GM12878 (cell line): ENCODE measurements around the gene DDX24. TPM values are rescaled to one million over a fixed set of nuclear protein-coding genes. Genes with fewer than 3 reads are reported as not detected.
A peak's percentile ranks its signal among the peaks of the same experiment; 100 is the strongest.

Source experiments
- ATAC-seq: fragments of 200-7000 bp; cut with Tn5 transposase; 3 replicates; pipeline ENCODE4 v1.9.1; 2020; ENCODE audit warnings: mild to moderate bottlenecking, moderate library complexity
- BruUV-seq: library from RNA; stranded (reverse); fragments of 400-500 nt; replicated peaks from 2 replicates; lab custom pipeline; 2021; lab: Mats Ljungman, UMichigan
- CTCF ChIA-PET: fragments of 300-600 bp; sonication (Branson Sonifier 250); formaldehyde crosslinking; extraction: SDS; loops from one replicate; lab custom pipeline; 2021; ENCODE audit warnings: inconsistent platforms; lab: Yijun Ruan, JAX
- POLR2A ChIA-PET: fragments of 350-600 bp; formaldehyde crosslinking; extraction: SDS; loops from one replicate; lab custom pipeline; 2021; ENCODE audit warnings: inconsistent platforms; lab: Charles Lee
- RAD21 ChIA-PET: fragments of 300-600 bp; sonication (Branson Sonifier 250); formaldehyde crosslinking; loops from one replicate; lab custom pipeline; 2023; ENCODE audit warnings: antibody characterized with exemption; ENCODE audit not compliant: unreplicated experiment; lab: Charles Lee
- SMC1A ChIA-PET: fragments of 300-600 bp; sonication (Branson Sonifier 250); formaldehyde crosslinking; loops from one replicate; lab custom pipeline; 2023; ENCODE audit not compliant: unreplicated experiment, uncharacterized antibody; lab: Charles Lee
- DNase-seq: peaks from one replicate; pipeline ENCODE4 v3.0.0-alpha.2; 2011; ENCODE audit warnings: low read depth, low spot score
- FAIRE-seq: peaks from 3 replicates; lab custom pipeline; 2011; peaks lifted over from hg19 to GRCh38; lab: Jason Lieb, UNC
- H2AFZ ChIP-seq: 2 replicates; pipeline ENCODE4 v1.6.0; 2011; ENCODE audit warnings: low read depth, low read length, control low read depth; ENCODE audit not compliant: control insufficient read depth
- H3K27ac ChIP-seq: 2 replicates; pipeline ENCODE4 v1.5.1; 2011; ENCODE audit warnings: control low read depth; ENCODE audit not compliant: control insufficient read depth, insufficient read depth
- H3K27me3 ChIP-seq, 2 experiments: replicated peaks in 1 of 2; 2 replicates each; pipeline versions ENCODE4 v1.6.0 to v1.6.1; 2011; ENCODE audit warnings: low read length in 1 of 2; ENCODE audit not compliant: control insufficient read depth in 2 of 2, insufficient read depth in 2 of 2
- H3K36me3 ChIP-seq, 2 experiments: 2 replicates each; pipeline ENCODE4 v1.5.1; 2011; ENCODE audit warnings: low read length in 1 of 2; ENCODE audit not compliant: control insufficient read depth in 2 of 2, insufficient read depth in 2 of 2
- H3K4me1 ChIP-seq: 2 replicates; pipeline ENCODE4 v1.6.1; 2011; ENCODE audit warnings: mild to moderate bottlenecking, low read length, moderate library complexity, mixed read lengths; ENCODE audit not compliant: control insufficient read depth, insufficient read depth
- H3K4me2 ChIP-seq: 2 replicates; pipeline ENCODE4 v1.6.0; 2011; ENCODE audit warnings: control low read depth; ENCODE audit not compliant: control insufficient read depth, insufficient read depth
- H3K4me3 ChIP-seq: fragments of 200-600 bp; sonication (generic); 2 replicates; pipeline ENCODE4 v1.5.1; 2016
- H3K79me2 ChIP-seq: 2 replicates; pipeline ENCODE4 v1.6.0; 2011; ENCODE audit warnings: low read length; ENCODE audit not compliant: control insufficient read depth, insufficient read depth
- H3K9ac ChIP-seq: 2 replicates; pipeline ENCODE4 v1.8.0; 2011; ENCODE audit warnings: low read length, control low read depth, mixed read lengths; ENCODE audit not compliant: control insufficient read depth, insufficient read depth
- H3K9me3 ChIP-seq: replicated peaks from 3 replicates; pipeline ENCODE4 v1.5.1; 2011; ENCODE audit warnings: mild to moderate bottlenecking, low read length; ENCODE audit not compliant: control insufficient read depth, insufficient read depth
- H4K20me1 ChIP-seq: 2 replicates; pipeline ENCODE4 v1.6.0; 2011; ENCODE audit not compliant: control insufficient read depth, insufficient read depth
- WGBS: methylation state at CpG from one replicate; pipeline ENCODE4 v1.1.6; 2016; ENCODE audit warnings: low lambda C conversion rate; ENCODE audit not compliant: insufficient replicate concordance, insufficient coverage; ENCODE audit errors: missing lambda C conversion rate; 5-methylcytosine and 5-hydroxymethylcytosine counted together
- in situ Hi-C: fragments of 300-500 bp; cut with MboI; formaldehyde crosslinking; loops from 9 replicates; pipeline ENCODE4 v1.14.3; 2018; ENCODE audit warnings: mixed read lengths
- intact Hi-C: fragments of 100-400 bp; cut with micrococcal nuclease; formaldehyde crosslinking; loops from one replicate; pipeline ENCODE4 v1.14.2; 2022; ENCODE audit not compliant: unreplicated experiment
- polyA plus RNA-seq, 11 experiments: library from polyadenylated mRNA; depleted of rRNA in 4 of 11; unstranded in 6 of 11; stranded (reverse) in 5 of 11; fragments of >200 nt; fragmentation: Nextera tagmentation in 4 of 11; fragmentation: Illumina TruSeq in 1 of 11; extraction: Ambion mirVana in 4 of 11; extraction: Trizol in 1 of 11; gene quantifications; 1 replicate in 1 of 11; 2 replicates in 10 of 11; pipeline versions ENCODE4 v1.2.1 to v1.2.3, GENCODE V29; 2011 to 2016; ENCODE audit warnings: inconsistent platforms in 2 of 11, missing spikeins in 2 of 11, low read depth in 1 of 11
- total RNA-seq, 4 experiments: library from RNA; depleted of rRNA in 3 of 4; stranded (reverse); fragments of >200 nt in 3 of 4; fragmentation: Illumina TruSeq in 1 of 4; extraction: Trizol in 1 of 4; gene quantifications; 2 replicates each; pipeline versions ENCODE4 v1.2.1 to v1.2.3, GENCODE V29; 2013 to 2021
- TF ChIP-seq, protein P1 (sequence below): fragments of 450-650 bp; IDR thresholded peaks from 2 replicates; pipeline ENCODE4 v1.6.1; 2016; ENCODE audit warnings: mild to moderate bottlenecking
- TF ChIP-seq, protein P2 (sequence below): fragments of 450-650 bp; IDR thresholded peaks from 2 replicates; pipeline ENCODE4 v1.6.1; 2016; ENCODE audit warnings: mild to moderate bottlenecking, moderate library complexity, borderline replicate concordance
- TF ChIP-seq, protein P3 (sequence below): fragments of 450-650 bp; IDR thresholded peaks from 2 replicates; pipeline ENCODE4 v1.6.1; 2016; ENCODE audit warnings: mild to moderate bottlenecking

Gene DDX24
- total and polyA plus RNA-seq, 10 of the 15 experiments (the other 5 are each of a cell fraction or from before 2014, with no cell fraction given) = 137 to 266 (median 184) TPM

DNA sequence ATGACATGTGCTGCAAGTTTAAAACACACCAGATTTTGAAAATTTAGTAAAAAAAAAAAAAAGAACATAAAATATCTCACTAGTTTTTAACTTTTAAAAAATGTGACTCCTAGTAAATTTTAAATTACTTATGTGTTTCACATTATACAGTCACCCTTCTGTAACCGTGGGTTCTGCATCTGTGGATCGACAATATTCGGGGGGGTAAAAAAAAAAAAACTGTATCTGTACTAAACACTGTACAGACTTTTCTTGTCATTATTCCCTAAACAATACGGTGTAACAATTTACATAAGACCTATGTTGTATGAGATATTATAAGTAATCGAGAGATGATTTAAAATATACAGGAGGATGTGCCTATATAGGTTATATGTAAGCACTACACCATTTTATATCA is 3.2 kb downstream of the DDX24 start:
- DNase-seq (no peak), FAIRE-seq (no peak), ATAC-seq (no peak)
- 97% methylated on average over 5 of the region's 5 CpGs for WGBS
- no peak overlapping the region for H3K27ac ChIP-seq
- H3K9me3 ChIP-seq = peaks cover 22% of the 10 kb centered on the region
- ChIA-PET RAD21 (no interaction called here), POLR2A (no interaction called here), SMC1A (no interaction called here), CTCF (interaction anchor here (0.9 to 1.2 kb wide), 3 partner anchors 25 to 58 kb away, joined by 3 to 6 read pairs (median 6); no protein-coding TSS in a partner anchor)
- no TSS peak for BruUV-seq
- H3K36me3 ChIP-seq = peaks cover 0 to 20% of the 10 kb centered on the region in 2 experiments; a peak in 3 of 4 replicates
- peaks cover 5% of the 10 kb centered on the region; the same call in 1 of the 2 replicates for H4K20me1 ChIP-seq
- peak overlapping the region; percentile 89 for H3K4me2 ChIP-seq
- intact Hi-C loops (no loop called here), in situ Hi-C loops (no loop called here)
- H3K4me3 ChIP-seq = peak overlapping the region; percentile 72
- peaks cover 84% of the 10 kb centered on the region for H3K79me2 ChIP-seq
- no peak overlapping the region for H3K9ac ChIP-seq
- H3K27me3 ChIP-seq = no peaks in the 10 kb centered on the region
- no peak overlapping the region for H2AFZ ChIP-seq
- peaks cover 3% of the 10 kb centered on the region for H3K4me1 ChIP-seq
- TF ChIP-seq, protein P1, sequence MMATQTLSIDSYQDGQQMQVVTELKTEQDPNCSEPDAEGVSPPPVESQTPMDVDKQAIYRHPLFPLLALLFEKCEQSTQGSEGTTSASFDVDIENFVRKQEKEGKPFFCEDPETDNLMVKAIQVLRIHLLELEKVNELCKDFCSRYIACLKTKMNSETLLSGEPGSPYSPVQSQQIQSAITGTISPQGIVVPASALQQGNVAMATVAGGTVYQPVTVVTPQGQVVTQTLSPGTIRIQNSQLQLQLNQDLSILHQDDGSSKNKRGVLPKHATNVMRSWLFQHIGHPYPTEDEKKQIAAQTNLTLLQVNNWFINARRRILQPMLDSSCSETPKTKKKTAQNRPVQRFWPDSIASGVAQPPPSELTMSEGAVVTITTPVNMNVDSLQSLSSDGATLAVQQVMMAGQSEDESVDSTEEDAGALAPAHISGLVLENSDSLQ = no peak
- TF ChIP-seq, protein P2, sequence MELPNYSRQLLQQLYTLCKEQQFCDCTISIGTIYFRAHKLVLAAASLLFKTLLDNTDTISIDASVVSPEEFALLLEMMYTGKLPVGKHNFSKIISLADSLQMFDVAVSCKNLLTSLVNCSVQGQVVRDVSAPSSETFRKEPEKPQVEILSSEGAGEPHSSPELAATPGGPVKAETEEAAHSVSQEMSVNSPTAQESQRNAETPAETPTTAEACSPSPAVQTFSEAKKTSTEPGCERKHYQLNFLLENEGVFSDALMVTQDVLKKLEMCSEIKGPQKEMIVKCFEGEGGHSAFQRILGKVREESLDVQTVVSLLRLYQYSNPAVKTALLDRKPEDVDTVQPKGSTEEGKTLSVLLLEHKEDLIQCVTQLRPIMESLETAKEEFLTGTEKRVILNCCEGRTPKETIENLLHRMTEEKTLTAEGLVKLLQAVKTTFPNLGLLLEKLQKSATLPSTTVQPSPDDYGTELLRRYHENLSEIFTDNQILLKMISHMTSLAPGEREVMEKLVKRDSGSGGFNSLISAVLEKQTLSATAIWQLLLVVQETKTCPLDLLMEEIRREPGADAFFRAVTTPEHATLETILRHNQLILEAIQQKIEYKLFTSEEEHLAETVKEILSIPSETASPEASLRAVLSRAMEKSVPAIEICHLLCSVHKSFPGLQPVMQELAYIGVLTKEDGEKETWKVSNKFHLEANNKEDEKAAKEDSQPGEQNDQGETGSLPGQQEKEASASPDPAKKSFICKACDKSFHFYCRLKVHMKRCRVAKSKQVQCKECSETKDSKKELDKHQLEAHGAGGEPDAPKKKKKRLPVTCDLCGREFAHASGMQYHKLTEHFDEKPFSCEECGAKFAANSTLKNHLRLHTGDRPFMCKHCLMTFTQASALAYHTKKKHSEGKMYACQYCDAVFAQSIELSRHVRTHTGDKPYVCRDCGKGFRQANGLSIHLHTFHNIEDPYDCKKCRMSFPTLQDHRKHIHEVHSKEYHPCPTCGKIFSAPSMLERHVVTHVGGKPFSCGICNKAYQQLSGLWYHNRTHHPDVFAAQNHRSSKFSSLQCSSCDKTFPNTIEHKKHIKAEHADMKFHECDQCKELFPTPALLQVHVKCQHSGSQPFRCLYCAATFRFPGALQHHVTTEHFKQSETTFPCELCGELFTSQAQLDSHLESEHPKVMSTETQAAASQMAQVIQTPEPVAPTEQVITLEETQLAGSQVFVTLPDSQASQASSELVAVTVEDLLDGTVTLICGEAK = peak; percentile 9; the same call in 1 of the 2 replicates
- TF ChIP-seq, protein P3, sequence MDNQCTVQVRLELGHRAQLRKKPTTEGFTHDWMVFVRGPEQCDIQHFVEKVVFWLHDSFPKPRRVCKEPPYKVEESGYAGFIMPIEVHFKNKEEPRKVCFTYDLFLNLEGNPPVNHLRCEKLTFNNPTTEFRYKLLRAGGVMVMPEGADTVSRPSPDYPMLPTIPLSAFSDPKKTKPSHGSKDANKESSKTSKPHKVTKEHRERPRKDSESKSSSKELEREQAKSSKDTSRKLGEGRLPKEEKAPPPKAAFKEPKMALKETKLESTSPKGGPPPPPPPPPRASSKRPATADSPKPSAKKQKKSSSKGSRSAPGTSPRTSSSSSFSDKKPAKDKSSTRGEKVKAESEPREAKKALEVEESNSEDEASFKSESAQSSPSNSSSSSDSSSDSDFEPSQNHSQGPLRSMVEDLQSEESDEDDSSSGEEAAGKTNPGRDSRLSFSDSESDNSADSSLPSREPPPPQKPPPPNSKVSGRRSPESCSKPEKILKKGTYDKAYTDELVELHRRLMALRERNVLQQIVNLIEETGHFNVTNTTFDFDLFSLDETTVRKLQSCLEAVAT = peak; percentile 94
